Lung (tissue), 12 donors: ENCODE data around the gene SCML1. TPM values are rescaled to one million over a fixed set of nuclear protein-coding genes. Genes with fewer than 3 reads are reported as not detected.

Source experiments
- ATAC-seq: fragments of 200-7000 bp; cut with Tn5 transposase; one replicate; pipeline ENCODE4 v1.9.1; 2020; ENCODE audit warnings: moderate number of reproducible peaks; ENCODE audit not compliant: insufficient read depth, low FRiP score
- DNase-seq, 3 donors: peaks; one replicate each; pipeline ENCODE4 v3.0.0-alpha.2; 2013 to 2017
- H3K27ac ChIP-seq, 2 donors: one replicate each; pipeline ENCODE4 v1.5.1; 2013; ENCODE audit warnings: mild to moderate bottlenecking in 2 of 2, moderate library complexity in 2 of 2, control low read depth in 1 of 2, inconsistent platforms in 1 of 2, low read depth in 1 of 2, low read length in 1 of 2
- H3K27me3 ChIP-seq, 3 donors: one replicate each; pipeline ENCODE4 v1.5.1; 2013; ENCODE audit warnings: low read length in 2 of 3; ENCODE audit not compliant: control insufficient read depth in 3 of 3, insufficient read depth in 3 of 3
- H3K36me3 ChIP-seq, 4 donors: one replicate each; pipeline ENCODE4 v1.5.1; 2013; ENCODE audit warnings: low read length in 4 of 4, mild to moderate bottlenecking in 1 of 4, moderate library complexity in 1 of 4; ENCODE audit not compliant: control insufficient read depth in 4 of 4, insufficient read depth in 4 of 4
- H3K4me1 ChIP-seq, 5 donors: one replicate each; pipeline ENCODE4 v1.5.1; 2013; ENCODE audit warnings: low read length in 5 of 5, mild to moderate bottlenecking in 2 of 5, moderate library complexity in 1 of 5; ENCODE audit not compliant: control insufficient read depth in 5 of 5, insufficient read depth in 5 of 5
- H3K4me3 ChIP-seq: one replicate; pipeline ENCODE4 v1.5.1; 2013; ENCODE audit warnings: mild to moderate bottlenecking, control low read depth, moderate library complexity
- H3K9ac ChIP-seq, 2 donors: one replicate each; pipeline ENCODE4 v1.5.1; 2013; ENCODE audit warnings: low read length in 2 of 2, control low read depth in 1 of 2; ENCODE audit not compliant: insufficient read depth in 1 of 2
- H3K9me3 ChIP-seq, 4 donors: one replicate each; pipeline ENCODE4 v1.5.1; 2013; ENCODE audit warnings: low read length in 3 of 4, mild to moderate bottlenecking in 1 of 4, moderate library complexity in 1 of 4; ENCODE audit not compliant: control insufficient read depth in 4 of 4, insufficient read depth in 3 of 4
- WGBS, 2 donors: extraction: QIAGEN DNeasy Blood & Tissue Kit; methylation state at CpG; one replicate each; pipeline ENCODE4 v1.1.7; 2013; 5-methylcytosine and 5-hydroxymethylcytosine counted together
- polyA plus RNA-seq, 2 donors: library from polyadenylated mRNA; stranded (reverse); fragments of 200-250 nt; gene quantifications; one replicate each; pipeline ENCODE4 v1.2.1, GENCODE V29; 2013
- total RNA-seq, 2 donors: library from RNA; depleted of rRNA in 1 of 2; stranded (reverse); fragments of >200 nt in 1 of 2; gene quantifications; one replicate each; pipeline ENCODE4 v1.2.1, GENCODE V29; 2014 to 2021
- TF ChIP-seq, protein P1 (sequence below): IDR thresholded peaks from 2 replicates; pipeline ENCODE4 v1.5.1; 2012; ENCODE audit warnings: mild to moderate bottlenecking; ENCODE audit errors: control extremely low read depth, extremely low read depth
- donor health status: control.
- donor health status: control.
- donor health status: Bipolar disorder and iron deficiency.
- donor health status: healthy.
- donor health status: DM: yes; HTN: yes; CAD: no.

The SCML1 gene
- total and polyA plus RNA-seq, 4 donors: 6.5 to 30.8 (median 14.5) TPM

DNA sequence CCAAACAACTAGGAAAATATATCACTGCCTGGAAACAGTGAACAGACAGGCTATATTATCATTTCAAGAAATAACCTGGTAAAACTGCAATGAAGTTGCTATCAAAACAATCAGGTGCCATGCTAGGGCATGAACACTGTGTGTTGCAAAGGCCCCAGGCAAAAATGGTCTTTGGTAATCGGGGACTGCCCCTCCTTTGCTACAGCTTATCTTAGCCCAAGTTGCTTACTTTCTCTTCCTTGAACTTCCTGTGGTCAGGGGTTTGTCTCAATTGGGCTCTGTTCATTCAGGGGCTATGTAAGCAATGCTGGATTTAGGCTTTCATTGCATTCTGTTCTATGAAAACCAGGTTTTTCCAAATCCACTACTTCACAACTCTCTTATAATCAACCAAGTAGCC lies 30.4 kb downstream of the SCML1 start:
- H3K27ac ChIP-seq: no peak overlapping the region
- 0 to 34% methylated on average over 1 of the region's 1 CpG for WGBS, 2 donors
- H3K36me3 ChIP-seq: no peaks in the 10 kb centered on the region
- H3K4me3 ChIP-seq: no peak overlapping the region
- no peak overlapping the region for H3K9ac ChIP-seq
- ATAC-seq (no peak), DNase-seq (no peak)
- H3K4me1 ChIP-seq: no peaks in the 10 kb centered on the region
- peaks cover 0 to 4% (median 0%) of the 10 kb centered on the region in 4 donors for H3K9me3 ChIP-seq
- peaks cover 0 to 63% (median 43%) of the 10 kb centered on the region in 3 donors for H3K27me3 ChIP-seq
- TF ChIP-seq, protein P1, sequence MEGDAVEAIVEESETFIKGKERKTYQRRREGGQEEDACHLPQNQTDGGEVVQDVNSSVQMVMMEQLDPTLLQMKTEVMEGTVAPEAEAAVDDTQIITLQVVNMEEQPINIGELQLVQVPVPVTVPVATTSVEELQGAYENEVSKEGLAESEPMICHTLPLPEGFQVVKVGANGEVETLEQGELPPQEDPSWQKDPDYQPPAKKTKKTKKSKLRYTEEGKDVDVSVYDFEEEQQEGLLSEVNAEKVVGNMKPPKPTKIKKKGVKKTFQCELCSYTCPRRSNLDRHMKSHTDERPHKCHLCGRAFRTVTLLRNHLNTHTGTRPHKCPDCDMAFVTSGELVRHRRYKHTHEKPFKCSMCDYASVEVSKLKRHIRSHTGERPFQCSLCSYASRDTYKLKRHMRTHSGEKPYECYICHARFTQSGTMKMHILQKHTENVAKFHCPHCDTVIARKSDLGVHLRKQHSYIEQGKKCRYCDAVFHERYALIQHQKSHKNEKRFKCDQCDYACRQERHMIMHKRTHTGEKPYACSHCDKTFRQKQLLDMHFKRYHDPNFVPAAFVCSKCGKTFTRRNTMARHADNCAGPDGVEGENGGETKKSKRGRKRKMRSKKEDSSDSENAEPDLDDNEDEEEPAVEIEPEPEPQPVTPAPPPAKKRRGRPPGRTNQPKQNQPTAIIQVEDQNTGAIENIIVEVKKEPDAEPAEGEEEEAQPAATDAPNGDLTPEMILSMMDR: no peak

DNA sequence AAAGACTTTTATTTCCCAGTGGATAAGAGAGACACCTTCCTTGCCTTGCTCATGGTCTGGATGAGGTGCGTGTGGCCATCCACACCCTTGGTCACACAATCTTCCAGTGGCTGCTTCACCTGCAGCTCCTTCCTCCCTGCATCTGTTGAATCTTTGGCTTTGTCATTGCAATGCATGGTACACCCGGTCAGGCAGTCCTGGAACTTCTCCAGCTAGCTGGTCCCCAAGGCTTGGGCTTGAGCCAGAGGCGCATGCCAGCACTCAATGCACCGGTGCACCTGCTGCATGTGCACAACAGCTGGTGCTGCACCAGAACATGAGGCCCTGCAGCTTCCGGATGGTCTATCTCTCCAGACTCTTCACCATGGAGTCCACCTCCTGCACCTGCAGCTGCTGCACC lies 31.7 kb downstream of the SCML1 start:
- TF ChIP-seq, protein P1: no peak
- H3K27ac ChIP-seq: no peak overlapping the region
- H3K4me3 ChIP-seq: no peak overlapping the region
- H3K4me1 ChIP-seq: no peaks in the 10 kb centered on the region
- H3K9ac ChIP-seq: no peak overlapping the region
- peaks cover 0 to 70% (median 55%) of the 10 kb centered on the region in 3 donors for H3K27me3 ChIP-seq
- peaks cover 0 to 4% (median 0%) of the 10 kb centered on the region in 4 donors for H3K9me3 ChIP-seq
- no peak for DNase-seq
- no peaks in the 10 kb centered on the region for H3K36me3 ChIP-seq
- WGBS, 2 donors: 77 to 92% methylated on average over 5 of the region's 5 CpGs
- ATAC-seq: no peak

DNA sequence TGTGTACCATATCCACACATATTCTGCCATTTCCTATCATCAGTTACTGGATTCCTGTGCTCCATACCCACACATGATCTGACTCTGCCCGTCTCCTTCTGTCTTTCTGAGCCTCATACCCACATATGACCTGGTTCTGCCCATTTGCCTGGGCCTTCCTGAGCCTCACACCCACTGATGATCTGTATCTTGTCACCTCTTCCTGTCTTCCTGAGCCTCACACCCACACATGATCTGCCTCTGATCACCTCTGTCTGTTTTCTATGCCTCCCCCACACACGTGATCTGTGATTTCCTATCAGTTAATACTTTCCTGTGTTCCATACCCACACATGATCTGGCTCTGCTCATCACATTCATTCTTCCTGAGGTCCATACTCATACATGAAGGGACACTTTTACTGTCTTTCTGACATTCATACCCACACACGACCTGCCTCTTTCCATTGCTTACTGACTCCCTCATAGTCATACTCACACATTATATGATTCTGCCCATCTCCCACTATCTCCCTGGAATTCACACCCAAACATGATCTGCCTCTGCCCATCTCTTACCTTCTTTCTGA lies 32.5 kb downstream of the SCML1 start:
- Histone ChIP-seq H3K9ac (no peak overlapping the region), H3K36me3 (no peaks in the 10 kb centered on the region), H3K4me1 (no peaks in the 10 kb centered on the region), H3K4me3 (no peak overlapping the region), H3K27me3 (peaks cover 0 to 72% (median 60%) of the 10 kb centered on the region in 3 donors), H3K9me3 (peaks cover 0 to 4% (median 0%) of the 10 kb centered on the region in 4 donors), H3K27ac (no peak overlapping the region)
- DNase-seq (no peak), ATAC-seq (no peak)
- whole genome bisulfite sequencing, 2 donors: 58 to 84% methylated on average over 3 of the region's 3 CpGs
- TF ChIP-seq, protein P1: no peak
